DMS 273 treated with DMSO at 0.1 percent for 48 hours (cell line): ENCODE results near the gene ARIH1.

Experiments used
- DNase-seq: peaks from one replicate; lab custom pipeline; 2025; lab: John Stamatoyannopoulos, UW

Gene ARIH1

DNA sequence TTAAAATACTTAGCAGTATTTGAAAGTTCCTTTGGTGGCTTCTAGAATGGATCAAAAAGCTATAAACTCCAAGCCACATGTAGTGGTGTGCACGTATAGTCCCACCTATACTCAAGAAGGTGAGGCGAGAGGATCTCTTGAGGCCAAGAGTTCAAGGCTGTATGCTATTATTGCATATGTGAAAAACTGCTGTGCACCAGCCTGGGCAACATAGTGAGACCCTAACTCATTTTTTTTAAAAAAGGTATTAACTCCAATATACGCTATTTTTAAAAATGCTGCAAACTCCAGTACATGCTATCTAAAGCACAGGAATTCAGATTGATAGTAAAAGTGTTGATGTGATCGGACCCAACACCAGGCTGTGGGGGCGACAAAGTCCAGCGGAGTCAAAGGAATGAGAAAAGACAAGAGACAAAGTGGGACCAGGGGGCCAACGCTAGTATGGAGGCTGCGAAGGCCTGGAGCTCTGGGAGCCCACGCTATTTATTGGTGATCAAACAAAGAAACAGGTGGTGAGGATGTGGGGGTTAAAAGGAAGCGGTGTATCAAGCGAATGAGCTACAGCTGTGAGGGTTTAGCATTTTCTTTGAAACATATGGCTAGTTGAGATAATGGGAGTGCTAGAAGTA lies 66.6 kb downstream of the ARIH1 start:
- no peak for DNase-seq

DNA sequence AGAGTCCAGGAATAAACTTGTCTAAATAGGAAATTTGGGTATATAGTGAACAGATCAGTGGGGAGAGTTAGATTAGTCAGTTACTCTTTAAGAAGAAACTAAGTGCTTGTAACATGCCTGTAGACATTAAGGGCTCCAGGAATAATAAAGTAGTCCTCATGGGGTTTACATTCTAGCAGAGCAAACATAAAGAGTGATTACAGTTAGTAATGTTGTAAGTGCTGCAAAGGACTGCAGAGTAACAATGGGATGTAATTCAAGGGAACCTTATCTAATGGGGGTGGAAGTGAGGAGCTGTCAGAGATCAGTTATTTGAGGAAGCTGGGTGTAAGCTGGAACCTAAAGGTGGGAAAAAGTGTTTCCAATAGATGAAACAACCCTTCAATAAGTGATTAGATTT lies 67.5 kb downstream of the ARIH1 start:
- DNase-seq, result no peak

GRCh38 chr15:72545156-72545555 lies 71.0 kb downstream of the ARIH1 start:
- DNase-seq, result no peak

GRCh38 chr15:72554471-72555425 lies 80.6 kb downstream of the ARIH1 start:
- DNase-seq, result no peak

GRCh38 chr15:72559781-72560180 lies 85.7 kb downstream of the ARIH1 start:
- DNase-seq, result no peak

GRCh38 chr15:72560458-72560857 lies 86.3 kb downstream of the ARIH1 start:
- no peak for DNase-seq

- no peak for DNase-seq
Observed at GRCh38 chr15:72562386-72562785, 88.3 kb downstream of the ARIH1 start.

- DNase-seq, result no peak
Observed at GRCh38 chr15:72562878-72563277, 88.7 kb downstream of the ARIH1 start.

DNA sequence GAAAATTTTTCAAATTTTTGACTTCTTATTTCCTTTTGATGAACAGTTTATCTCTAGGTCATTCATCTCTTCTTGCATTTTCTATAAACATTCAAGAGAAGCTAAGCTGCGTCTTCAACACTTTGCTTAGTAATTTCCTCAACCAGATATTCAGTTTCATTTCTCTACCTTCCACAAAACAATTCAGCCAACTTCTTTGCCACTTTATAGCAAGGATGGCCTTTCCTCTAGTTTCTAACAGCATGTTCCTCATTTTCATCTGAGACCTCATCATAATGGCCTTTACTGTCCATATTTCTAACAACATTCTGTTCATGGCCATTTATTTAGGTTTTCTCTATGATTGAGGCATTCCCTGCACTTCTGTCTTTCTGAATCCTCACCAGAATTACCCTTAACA lies 90.0 kb downstream of the ARIH1 start:
- DNase-seq, result no peak

DNA sequence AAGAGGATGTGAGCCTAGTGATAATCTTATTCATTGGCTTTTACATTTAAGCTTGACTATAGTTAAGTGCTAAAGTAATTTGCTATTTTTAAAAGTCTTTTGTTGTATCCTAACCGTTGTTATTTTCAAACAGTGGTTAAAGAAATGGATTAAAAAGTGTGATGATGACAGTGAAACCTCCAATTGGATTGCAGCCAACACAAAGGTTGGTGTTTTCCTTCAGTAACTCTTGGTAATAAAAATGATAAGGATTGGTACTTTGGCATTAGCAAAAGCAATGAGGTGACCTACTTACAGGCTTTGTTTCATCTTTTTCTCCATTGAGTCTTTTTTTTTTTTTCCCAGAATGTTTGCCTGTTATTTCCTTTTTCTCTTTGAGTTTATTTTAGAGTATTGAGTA lies 92.8 kb downstream of the ARIH1 start:
- no peak for DNase-seq

DNA sequence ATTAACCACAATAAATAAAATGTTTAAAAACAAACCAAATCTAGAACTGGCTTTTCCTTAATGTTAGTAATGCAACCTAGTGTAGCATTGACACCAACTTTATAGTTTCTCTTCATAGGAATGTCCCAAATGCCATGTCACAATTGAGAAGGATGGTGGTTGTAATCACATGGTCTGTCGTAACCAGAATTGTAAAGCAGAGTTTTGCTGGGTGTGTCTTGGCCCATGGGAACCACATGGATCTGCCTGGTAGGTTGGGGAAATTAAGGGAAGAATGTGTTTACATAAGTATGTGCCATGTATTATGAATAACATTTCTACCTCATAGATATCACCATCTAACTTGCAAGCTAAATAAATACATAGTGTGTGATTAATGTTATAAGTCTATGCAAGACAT lies 95.9 kb downstream of the ARIH1 start:
- no peak for DNase-seq

GRCh38 chr15:72579814-72580213 lies 105.7 kb downstream of the ARIH1 start:
- no peak for DNase-seq

GRCh38 chr15:72584006-72584405 lies 109.9 kb downstream of the ARIH1 start:
- no peak for DNase-seq

GRCh38 chr15:72585025-72585424 lies 110.9 kb downstream of the ARIH1 start:
- DNase-seq, result no peak

- no peak for DNase-seq
Observed at GRCh38 chr15:72585476-72586058, 111.4 kb downstream of the ARIH1 start.

GRCh38 chr15:72588096-72588495 lies 114.0 kb downstream of the ARIH1 start:
- DNase-seq, result no peak

- DNase-seq, result no peak
Observed at GRCh38 chr15:72590427-72590826, 116.3 kb downstream of the ARIH1 start.

GRCh38 chr15:72591361-72591760 lies 117.2 kb downstream of the ARIH1 start:
- no peak for DNase-seq

GRCh38 chr15:72592097-72592496 lies 118.0 kb downstream of the ARIH1 start:
- DNase-seq, result no peak

- DNase-seq, result no peak
Observed at GRCh38 chr15:72592676-72593075, 118.5 kb downstream of the ARIH1 start.

DNA sequence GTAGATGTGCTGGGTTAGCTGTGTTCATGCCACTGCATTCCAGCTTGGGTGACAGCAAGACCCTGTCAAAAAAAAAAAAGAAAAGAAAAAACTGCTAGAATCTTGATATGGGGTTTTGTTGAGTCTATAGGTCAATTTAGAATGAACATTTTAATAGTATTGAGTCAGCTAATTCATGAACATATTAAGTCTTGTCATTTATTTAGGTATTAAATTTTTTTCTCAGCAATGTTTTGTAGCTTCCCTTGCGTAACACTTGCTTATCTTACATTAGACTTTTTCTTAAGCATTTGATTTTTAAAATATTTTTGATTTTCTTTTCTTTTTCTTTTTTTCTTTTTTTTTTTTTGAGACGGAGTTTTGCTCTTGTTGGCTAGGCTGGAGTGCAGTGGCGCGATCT lies 119.7 kb downstream of the ARIH1 start:
- no peak for DNase-seq

- DNase-seq, result no peak
Observed at GRCh38 chr15:72599855-72600464, 125.8 kb downstream of the ARIH1 start.

DNA sequence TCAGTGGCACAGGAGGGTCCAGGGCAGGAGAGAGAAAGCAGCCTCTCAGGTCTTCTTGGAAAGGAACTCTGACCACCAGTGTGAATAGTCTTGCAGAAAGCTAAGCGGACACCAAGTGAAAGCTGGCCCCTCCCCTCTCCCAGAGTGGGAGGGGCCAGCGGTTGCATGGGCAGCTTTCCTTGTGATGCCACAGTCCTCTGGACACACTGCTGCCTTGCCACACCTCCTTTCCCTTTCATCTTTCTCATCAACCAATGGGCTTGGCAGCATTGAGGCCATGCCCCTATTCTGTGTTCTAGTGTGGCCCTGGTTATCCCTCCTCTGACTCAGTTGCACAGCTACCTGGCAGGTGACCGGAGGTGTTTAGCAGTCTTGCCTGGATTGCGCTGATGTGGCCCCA lies 130.7 kb downstream of the ARIH1 start:
- no peak for DNase-seq
